ENCODE results near the gene PCP2.

DNA sequence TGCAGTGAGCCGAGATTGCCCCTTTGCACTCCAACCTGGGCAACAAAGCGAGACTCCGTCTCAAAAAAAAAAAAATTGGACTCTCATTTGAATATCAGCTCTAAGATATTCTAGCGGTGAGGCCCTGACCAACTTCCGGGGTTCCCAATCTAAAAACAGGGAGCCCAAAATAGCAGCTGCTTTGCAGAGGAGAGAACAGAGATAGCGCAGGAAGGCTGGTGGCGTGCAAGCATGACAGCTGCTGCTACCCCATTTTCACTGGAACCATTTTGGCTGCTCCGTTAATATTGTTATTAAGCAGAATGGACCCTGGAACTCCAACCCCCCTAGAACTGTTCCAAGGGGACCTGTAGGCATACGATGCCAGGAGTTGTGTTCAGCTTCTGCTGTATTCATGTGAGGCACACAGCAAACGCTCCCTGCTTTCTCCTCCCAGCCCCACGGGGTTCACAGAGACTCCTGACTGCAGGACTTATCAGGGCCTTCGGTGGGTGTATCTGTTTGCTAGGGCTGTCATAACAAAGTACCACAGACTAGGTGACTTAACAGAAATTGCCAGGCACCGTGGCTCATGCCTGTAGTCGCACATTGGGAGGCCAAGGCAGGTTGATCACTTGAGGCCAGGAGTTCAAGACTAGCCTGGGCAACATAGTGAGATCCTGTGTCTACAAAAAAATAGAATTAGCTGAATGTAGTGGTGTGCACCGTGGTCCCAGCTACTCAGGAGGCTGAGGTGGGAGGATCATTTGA lies 14.9 kb upstream of the PCP2 start:
- TF ChIP-seq, protein P1, sequence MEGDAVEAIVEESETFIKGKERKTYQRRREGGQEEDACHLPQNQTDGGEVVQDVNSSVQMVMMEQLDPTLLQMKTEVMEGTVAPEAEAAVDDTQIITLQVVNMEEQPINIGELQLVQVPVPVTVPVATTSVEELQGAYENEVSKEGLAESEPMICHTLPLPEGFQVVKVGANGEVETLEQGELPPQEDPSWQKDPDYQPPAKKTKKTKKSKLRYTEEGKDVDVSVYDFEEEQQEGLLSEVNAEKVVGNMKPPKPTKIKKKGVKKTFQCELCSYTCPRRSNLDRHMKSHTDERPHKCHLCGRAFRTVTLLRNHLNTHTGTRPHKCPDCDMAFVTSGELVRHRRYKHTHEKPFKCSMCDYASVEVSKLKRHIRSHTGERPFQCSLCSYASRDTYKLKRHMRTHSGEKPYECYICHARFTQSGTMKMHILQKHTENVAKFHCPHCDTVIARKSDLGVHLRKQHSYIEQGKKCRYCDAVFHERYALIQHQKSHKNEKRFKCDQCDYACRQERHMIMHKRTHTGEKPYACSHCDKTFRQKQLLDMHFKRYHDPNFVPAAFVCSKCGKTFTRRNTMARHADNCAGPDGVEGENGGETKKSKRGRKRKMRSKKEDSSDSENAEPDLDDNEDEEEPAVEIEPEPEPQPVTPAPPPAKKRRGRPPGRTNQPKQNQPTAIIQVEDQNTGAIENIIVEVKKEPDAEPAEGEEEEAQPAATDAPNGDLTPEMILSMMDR (IDR thresholded peaks at IDR 0.05; ENCODE audit: poor library complexity), result no peak
- no peak for TF ChIP-seq EZH2phosphoT487 (IDR thresholded peaks at IDR 0.05; ENCODE audit: low read depth, severe bottlenecking, unreplicated experiment)
